HL-60 (cell line): ENCODE data around the gene ESRRA.

Experiments
- POLR2AphosphoS5 ChIP-seq: IDR thresholded peaks from 2 replicates; pipeline ENCODE4 v1.6.1; 2012; ENCODE audit warnings: low read depth
- TF ChIP-seq, protein P1 (sequence below): IDR thresholded peaks from one replicate; pipeline ENCODE4 v1.5.1; 2011; ENCODE audit warnings: low read length, control low read depth, inconsistent platforms; ENCODE audit not compliant: insufficient read depth

DNA sequence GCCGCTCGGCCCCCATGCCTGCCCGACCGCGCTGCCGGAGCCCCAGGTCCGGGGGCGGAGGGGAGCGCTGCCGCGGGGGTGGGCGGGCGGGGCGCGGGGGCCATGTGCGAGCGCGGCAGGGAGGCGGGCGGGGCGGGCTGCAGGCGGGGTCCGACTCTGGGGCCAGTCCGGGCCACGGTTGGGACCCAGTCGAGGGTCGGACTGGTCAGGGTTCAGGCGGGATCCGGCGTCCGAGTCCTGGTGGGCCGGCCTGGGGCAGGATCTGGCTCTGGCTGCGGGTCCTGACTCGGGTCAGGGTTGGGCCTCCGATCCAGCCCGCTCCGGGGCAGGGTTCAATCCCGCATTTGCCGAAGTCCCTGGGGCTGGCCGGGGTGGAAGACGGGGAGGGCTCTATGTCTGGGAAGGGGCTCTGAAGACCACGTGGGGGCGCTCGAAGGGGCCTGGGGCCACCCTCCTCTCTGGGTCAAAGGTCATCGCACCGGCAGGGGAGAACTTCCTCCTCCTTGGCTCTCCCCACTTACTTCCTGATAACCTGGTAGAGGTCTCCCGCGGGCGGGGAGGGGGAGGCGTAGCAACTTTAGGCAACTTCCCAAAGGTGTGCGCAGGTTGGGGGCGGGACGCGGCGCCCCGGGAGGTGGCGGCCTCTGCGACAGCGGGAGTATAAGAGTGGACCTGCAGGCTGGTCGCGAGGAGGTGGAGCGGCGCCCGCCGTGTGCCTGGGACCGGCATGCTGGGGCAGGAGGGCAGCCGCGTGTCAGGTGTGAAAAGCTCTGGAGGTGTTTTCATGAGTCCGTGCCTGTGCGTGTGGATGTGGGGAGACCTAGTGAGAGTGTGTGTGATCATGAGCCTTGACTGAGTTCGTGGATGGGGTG lies 603 bp downstream of the ESRRA start:
- TF ChIP-seq, protein P1, sequence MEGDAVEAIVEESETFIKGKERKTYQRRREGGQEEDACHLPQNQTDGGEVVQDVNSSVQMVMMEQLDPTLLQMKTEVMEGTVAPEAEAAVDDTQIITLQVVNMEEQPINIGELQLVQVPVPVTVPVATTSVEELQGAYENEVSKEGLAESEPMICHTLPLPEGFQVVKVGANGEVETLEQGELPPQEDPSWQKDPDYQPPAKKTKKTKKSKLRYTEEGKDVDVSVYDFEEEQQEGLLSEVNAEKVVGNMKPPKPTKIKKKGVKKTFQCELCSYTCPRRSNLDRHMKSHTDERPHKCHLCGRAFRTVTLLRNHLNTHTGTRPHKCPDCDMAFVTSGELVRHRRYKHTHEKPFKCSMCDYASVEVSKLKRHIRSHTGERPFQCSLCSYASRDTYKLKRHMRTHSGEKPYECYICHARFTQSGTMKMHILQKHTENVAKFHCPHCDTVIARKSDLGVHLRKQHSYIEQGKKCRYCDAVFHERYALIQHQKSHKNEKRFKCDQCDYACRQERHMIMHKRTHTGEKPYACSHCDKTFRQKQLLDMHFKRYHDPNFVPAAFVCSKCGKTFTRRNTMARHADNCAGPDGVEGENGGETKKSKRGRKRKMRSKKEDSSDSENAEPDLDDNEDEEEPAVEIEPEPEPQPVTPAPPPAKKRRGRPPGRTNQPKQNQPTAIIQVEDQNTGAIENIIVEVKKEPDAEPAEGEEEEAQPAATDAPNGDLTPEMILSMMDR, result no peak
- TF ChIP-seq POLR2AphosphoS5, result peak; percentile 54
